AG09309 (cell line): ENCODE data around the gene WDR86.

ENCODE experiments used
- DNase-seq: peaks from one replicate; pipeline ENCODE4 v3.0.0-alpha.2; 2010; ENCODE audit warnings: low read depth
- H3K4me3 ChIP-seq: 2 replicates; pipeline ENCODE4 v1.5.1; 2011; ENCODE audit warnings: mild to moderate bottlenecking, low read depth, low read length, moderate library complexity; ENCODE audit not compliant: control insufficient read depth
- CTCF ChIP-seq: IDR thresholded peaks from 2 replicates; pipeline ENCODE4 v1.5.1; 2011; ENCODE audit warnings: mild to moderate bottlenecking, low read depth, low read length, inconsistent platforms; ENCODE audit not compliant: insufficient read depth, control insufficient read depth; ENCODE audit errors: missing control alignments

Gene WDR86

GRCh38 chr7:151448261-151449252, 38.7 kb upstream of the WDR86 start:
- H3K4me3 ChIP-seq = peak overlapping the region; percentile 41
- no peak for DNase-seq
- TF ChIP-seq CTCF = peak; percentile 84

GRCh38 chr7:151447901-151448260, 38.0 kb upstream of the WDR86 start:
- TF ChIP-seq CTCF = no peak
- H3K4me3 ChIP-seq = no peak overlapping the region; the same call in 1 of the 2 replicates
- no peak for DNase-seq

GRCh38 chr7:151447312-151447711, 37.5 kb upstream of the WDR86 start:
- TF ChIP-seq CTCF = no peak
- DNase-seq = no peak
- no peak overlapping the region for H3K4me3 ChIP-seq

GRCh38 chr7:151446412-151446811, 36.6 kb upstream of the WDR86 start:
- no peak for TF ChIP-seq CTCF
- DNase-seq = no peak

GRCh38 chr7:151444632-151445031, 34.8 kb upstream of the WDR86 start:
- no peak for TF ChIP-seq CTCF
- H3K4me3 ChIP-seq = no peak overlapping the region
- DNase-seq = no peak

More at GRCh38 chr7:151446412-151446811, 36.6 kb upstream of the WDR86 start:
- no peak overlapping the region for H3K4me3 ChIP-seq

GRCh38 chr7:151442776-151443496, 33.1 kb upstream of the WDR86 start:
- H3K4me3 ChIP-seq = no peak overlapping the region
- TF ChIP-seq CTCF = no peak
- no peak for DNase-seq
